Stimulated activated CD4-positive, alpha-beta T cell treated with anti-CD3 and anti-CD28 coated beads, Interleukin-1b, Interleukin-23, amount 100 ng/mL, for 48 hours (primary cell): ENCODE results near the gene FNBP1.

Source experiments
- DNase-seq: peaks from one replicate; pipeline ENCODE4 v3.0.0-alpha.2; 2020

FNBP1 gene

DNA sequence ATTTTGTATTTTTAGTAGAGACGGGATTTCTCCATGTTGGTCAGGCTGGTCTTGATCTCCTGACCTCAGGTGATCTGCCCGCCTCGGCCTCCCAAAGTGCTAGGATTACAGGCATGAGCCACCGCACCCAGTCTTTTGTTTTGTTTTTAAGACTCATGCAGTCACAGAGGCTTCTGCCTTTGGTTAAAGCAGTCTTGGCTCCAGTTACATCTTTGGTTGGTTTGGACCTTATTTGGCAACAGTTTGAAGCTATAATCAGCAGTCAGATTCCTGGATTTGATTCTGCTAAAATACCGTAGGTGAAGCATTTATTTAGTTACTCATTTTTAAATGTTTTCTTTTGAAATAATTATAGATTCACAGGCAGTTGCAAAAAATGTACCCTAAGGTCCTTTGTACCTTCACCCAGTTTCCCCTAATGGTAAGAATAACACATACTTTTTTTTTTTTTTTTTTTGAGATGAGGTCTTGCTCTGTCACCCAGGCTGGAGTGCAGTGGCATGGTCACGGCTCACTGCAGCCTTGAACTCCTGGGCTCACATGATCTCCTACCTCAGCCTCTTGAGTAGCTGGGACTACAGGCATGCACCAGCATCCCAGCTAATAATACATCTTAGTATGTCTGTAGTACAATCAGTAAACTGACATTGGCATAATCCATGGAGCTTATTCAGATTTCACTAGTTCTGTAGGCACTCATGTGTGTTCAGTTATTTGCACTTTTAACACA is 192.0 kb downstream of the FNBP1 start:
- no peak for DNase-seq

DNA sequence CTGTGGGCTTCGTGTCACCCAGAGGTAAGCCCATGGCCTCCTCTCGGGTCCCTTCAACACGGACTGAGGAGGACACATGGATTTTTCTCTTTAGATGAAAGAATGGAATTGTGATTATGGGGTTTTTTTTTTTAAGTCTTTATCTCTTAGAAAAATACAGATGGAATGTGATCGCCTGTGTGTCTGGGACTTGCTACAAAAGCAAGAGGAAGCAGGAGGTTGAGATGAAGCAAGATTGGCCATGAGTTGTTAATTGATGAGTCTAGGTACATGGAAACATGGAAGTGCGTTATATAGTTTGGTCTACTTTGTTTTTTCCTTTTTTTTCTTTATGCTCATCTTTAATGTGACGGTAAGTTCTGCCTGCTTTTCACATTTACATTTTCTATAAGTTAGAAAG is 193.1 kb downstream of the FNBP1 start:
- DNase-seq = no peak

DNA sequence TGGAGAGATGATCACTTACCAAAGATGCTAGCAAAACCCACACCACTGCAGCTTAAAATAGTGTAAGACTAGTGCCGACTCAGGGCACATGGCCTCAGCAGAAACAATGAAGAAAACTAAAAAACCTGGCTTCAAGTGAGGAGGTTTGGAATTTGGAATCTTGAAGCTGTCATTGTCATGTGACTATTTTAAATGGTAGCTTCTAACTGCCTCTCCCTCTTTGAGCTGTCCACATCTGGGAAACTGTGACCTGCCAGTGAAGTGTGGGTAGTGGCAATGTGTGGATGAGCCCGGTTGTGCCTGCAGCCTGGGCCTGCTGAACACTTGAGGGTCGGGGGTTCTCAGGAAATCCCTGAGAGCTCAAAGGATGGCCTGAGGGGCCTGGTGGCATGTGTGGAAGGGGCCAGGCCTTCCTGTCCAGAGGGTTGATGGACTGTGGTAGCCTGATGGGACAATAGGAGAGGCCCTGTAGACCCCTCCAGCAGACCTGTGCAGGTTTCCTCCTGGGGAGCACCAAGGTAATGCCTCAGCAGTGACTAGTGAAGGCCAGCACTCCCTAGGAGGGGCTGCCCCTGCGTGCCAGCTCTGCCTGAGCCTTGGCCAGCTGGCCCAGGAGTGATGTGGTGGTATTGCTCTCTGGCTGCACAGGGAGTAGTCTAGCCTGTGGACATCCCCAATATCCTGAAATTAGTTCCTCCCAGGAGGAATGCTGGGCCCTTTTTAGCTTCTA is 194.1 kb downstream of the FNBP1 start:
- no peak for DNase-seq

DNA sequence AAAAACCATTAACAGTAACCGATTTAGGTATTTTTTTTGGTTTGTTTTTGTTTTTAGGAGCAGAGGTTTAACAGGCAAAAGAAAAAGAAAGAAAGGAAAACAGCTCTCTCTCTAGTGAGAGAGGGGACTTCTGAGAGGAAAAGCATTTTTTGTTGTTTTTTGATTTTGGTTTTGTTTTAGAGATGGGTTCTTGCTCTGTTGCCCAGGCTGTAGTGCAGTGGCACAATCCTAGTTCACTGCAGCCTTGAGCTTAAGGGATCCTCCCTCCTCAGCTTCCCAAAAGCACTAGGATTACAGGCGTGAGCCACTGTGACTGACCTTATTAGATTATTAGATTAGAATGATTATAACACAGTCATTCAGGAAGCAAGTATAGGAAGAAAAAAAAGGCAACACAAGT is 197.6 kb downstream of the FNBP1 start:
- DNase-seq = no peak

DNA sequence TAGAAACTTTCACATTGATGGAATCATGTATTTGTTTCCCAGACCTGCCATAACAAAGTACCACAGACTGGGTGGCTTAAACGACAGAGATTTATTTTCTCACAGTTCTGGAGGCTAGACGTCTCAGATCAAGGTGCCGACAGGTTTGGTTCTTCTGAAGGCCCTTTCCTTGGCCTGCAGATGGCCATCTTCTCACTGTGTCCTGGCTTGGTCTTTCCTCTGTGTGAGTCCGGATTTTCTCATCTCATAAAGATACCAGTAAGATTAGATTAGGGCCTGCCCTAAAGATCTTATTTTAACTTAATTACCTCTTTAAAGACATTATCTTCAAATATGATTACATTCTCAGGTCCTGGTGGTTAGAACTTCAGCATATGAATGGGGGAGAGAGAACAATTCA is 201.9 kb downstream of the FNBP1 start:
- no peak for DNase-seq

DNA sequence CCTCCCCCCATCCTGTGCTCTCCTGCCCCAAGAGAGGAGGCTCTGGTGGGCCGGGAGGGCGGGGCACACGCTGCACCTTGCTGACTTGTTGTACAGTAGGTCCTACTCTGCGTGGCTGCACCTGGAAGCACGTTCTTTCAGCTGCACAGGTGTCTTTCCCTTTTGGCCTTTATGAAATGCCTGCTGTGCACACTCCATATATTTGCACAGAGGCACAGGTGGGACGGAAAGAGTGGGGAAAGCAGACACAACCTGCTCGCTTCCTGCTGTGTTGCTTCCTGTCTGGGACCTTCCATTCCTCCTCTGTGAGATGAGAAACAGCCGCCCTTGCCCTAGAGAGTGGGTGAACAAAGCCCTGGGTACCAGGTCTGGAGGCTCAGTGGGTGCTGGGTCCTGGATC is 203.0 kb downstream of the FNBP1 start:
- DNase-seq = no peak

DNA sequence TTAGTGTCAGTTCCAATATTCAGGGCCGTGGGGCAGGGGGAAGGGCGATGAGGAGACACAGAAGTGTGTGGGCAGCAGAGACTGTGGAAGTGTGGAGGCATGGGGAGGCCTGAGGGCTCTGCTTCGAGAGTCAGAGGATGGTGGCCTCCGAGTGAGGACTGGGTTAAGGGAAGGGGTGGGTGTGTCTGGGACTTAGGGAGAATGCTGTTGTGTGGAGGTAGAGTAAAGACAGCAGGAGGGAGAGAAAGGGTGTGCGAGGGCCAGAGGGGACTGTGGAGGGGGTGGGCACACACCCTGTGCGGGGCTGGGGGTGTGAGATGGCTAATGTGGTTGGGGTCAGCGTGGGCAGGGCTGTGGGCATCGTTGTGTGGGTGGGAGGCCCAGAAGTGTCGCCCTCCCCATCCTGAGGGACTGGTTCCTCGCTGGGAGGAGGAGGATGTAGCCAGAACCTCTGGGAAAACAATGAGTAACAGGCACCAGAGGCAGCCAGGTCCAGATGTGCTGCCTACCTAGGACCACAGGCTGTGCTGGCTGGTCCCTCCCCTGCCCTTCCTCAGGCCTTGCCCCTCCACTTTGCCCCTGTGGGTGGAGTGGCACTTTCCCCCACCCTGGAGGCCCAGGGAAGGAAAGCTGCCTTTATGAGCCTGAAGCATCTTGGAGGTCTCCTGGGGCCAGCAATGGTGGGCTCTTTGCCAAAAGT is 203.5 kb downstream of the FNBP1 start:
- DNase-seq = peak; percentile 13

DNA sequence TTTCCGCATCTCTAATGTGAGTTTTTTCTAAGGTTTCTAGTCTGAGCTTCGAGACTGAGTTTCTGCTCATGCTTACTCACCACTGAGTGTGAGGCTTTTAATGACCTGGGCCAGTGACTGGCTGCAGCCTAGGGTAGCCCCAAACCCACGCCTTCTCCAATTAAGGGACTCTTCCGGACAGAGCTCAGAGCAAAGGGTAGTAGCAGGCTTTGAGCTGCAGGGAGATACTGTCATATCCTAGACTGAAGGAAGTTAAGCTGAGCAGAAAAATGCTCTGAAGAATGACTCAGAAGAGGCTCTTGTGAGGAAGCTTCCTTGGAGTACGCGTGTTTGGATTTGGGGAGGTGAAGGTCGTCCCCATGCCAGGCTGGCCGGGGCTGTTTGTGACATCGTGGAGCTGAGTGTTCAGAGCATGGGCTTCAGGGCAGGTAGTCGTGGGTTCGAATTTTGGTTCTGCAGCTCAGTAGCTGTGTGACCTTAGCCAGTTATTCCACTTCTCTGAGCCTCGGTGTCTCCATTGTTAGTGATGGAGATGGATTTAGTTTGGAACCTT is 204.2 kb downstream of the FNBP1 start:
- peak; percentile 73 for DNase-seq
